WTC11 (cell line): ENCODE measurements around the gene PKN3. TPM values are rescaled to one million over a fixed set of nuclear protein-coding genes. Genes with fewer than 3 reads are reported as not detected.

Experiments
- ATAC-seq: fragments of 200-7000 bp; cut with Tn5 transposase; 2 replicates; pipeline ENCODE4 v1.10.0; 2021; ENCODE audit warnings: mild to moderate bottlenecking, moderate library complexity
- CTCF ChIA-PET: fragments of 300-600 bp; sonication (Branson Sonifier 250); formaldehyde crosslinking; loops from one replicate; lab custom pipeline; 2021; ENCODE audit warnings: antibody characterized with exemption; lab: Charles Lee
- POLR2A ChIA-PET: fragments of 350-600 bp; sonication (Branson Sonifier 250); formaldehyde crosslinking; loops from one replicate; lab custom pipeline; 2021; ENCODE audit warnings: antibody characterized with exemption; lab: Charles Lee
- DNase-seq: peaks from one replicate; pipeline ENCODE4 v3.0.0; 2021; ENCODE audit warnings: low spot score
- H3K27ac Mint-ChIP-seq: 2 replicates; pipeline ENCODE4 v1.8.0; 2021; ENCODE audit warnings: mixed read lengths
- H3K27me3 Mint-ChIP-seq: 2 replicates; pipeline ENCODE4 v1.8.0; 2021; ENCODE audit warnings: low read depth, mild to moderate bottlenecking, moderate library complexity, mixed read lengths
- H3K36me3 Mint-ChIP-seq: 2 replicates; pipeline ENCODE4 v1.8.0; 2021; ENCODE audit warnings: mixed read lengths
- H3K4me1 Mint-ChIP-seq: 2 replicates; pipeline ENCODE4 v1.8.0; 2022; ENCODE audit warnings: mixed read lengths
- H3K4me3 Mint-ChIP-seq: 2 replicates; pipeline ENCODE4 v1.8.0; 2021; ENCODE audit warnings: mild to moderate bottlenecking, moderate library complexity, mixed read lengths
- H3K9me3 Mint-ChIP-seq: 2 replicates; pipeline ENCODE4 v1.8.0; 2021; ENCODE audit warnings: mixed read lengths
- ATF2 ChIP-seq: sonication (generic); formaldehyde crosslinking; IDR thresholded peaks from 2 replicates; pipeline ENCODE4 v1.8.1; 2022; ENCODE audit warnings: low read depth, missing genetic modification reagents, borderline replicate concordance
- ERG ChIP-seq: fragments of 250-450 bp; sonication (Bioruptor Pico); IDR thresholded peaks from 2 replicates; pipeline ENCODE4 v1.8.0; 2021; ENCODE audit warnings: mild to moderate bottlenecking
- KAT7 ChIP-seq: sonication (generic); formaldehyde crosslinking; IDR thresholded peaks from 2 replicates; pipeline ENCODE4 v1.8.1; 2023; ENCODE audit warnings: missing genetic modification reagents, mild to moderate bottlenecking, borderline replicate concordance
- MYBL2 ChIP-seq: sonication (generic); formaldehyde crosslinking; IDR thresholded peaks from 2 replicates; pipeline ENCODE4 v1.8.1; 2023; ENCODE audit warnings: mild to moderate bottlenecking, moderate library complexity, missing genetic modification reagents
- NR1H2 ChIP-seq: sonication (generic); formaldehyde crosslinking; IDR thresholded peaks from 2 replicates; pipeline ENCODE4 v1.9.0; 2021; ENCODE audit warnings: mild to moderate bottlenecking, moderate library complexity, missing genetic modification reagents
- SP1 ChIP-seq: sonication (generic); formaldehyde crosslinking; conservative IDR thresholded peaks from 2 replicates; pipeline ENCODE4 v1.8.1; 2022; ENCODE audit warnings: missing genetic modification reagents
- USF1 ChIP-seq: sonication (generic); formaldehyde crosslinking; IDR thresholded peaks from 2 replicates; pipeline ENCODE4 v1.8.0; 2022; ENCODE audit warnings: mild to moderate bottlenecking, missing genetic modification reagents
- USF2 ChIP-seq: sonication (generic); formaldehyde crosslinking; IDR thresholded peaks from 2 replicates; pipeline ENCODE4 v1.8.1; 2023; ENCODE audit warnings: mild to moderate bottlenecking, missing genetic modification reagents, moderate library complexity
- ZBTB43 ChIP-seq: sonication (generic); formaldehyde crosslinking; IDR thresholded peaks from 2 replicates; pipeline ENCODE4 v1.8.1; 2023; ENCODE audit warnings: mild to moderate bottlenecking, missing genetic modification reagents
- ZNF138 ChIP-seq: sonication (generic); formaldehyde crosslinking; conservative IDR thresholded peaks from 2 replicates; pipeline ENCODE4 v1.8.1; 2022; ENCODE audit warnings: mild to moderate bottlenecking, moderate library complexity, missing genetic modification reagents
- ZNF219 ChIP-seq: sonication (generic); formaldehyde crosslinking; IDR thresholded peaks from 2 replicates; pipeline ENCODE4 v1.8.0; 2023; ENCODE audit warnings: missing genetic modification reagents, mild to moderate bottlenecking, borderline replicate concordance
- ZNF416 ChIP-seq: fragments of 250-450 bp; sonication (Bioruptor Pico); IDR thresholded peaks from 2 replicates; pipeline ENCODE4 v1.9.0; 2021; ENCODE audit warnings: mild to moderate bottlenecking, inconsistent platforms
- total RNA-seq: library from RNA; stranded (reverse); gene quantifications from 3 replicates; pipeline ENCODE4 v1.2.3, GENCODE V29; 2021

The PKN3 gene
- total RNA-seq, 1 experiment from 2014 or later = 24.1 TPM

GRCh38 chr9:128701227-128701854 is 962 bp upstream of the PKN3 start:
- Mint-ChIP-seq H3K27me3 (no peaks in the 10 kb centered on the region), H3K36me3 (peaks cover 2% of the 10 kb centered on the region)
- peak; percentile 11 for DNase-seq
- CTCF ChIA-PET = interaction anchor here (0.7 to 1.6 kb wide), 5 partner anchors 9 to 117 kb away, joined by 3 to 23 read pairs (median 5); partner anchors contain the start of genes ENDOG and ZDHHC12
- POLR2A ChIA-PET = interaction anchor here (1.2 to 1.6 kb wide), 2 partner anchors 23 to 66 kb away, joined by 3 to 7 read pairs; partner anchors contain the start of gene ZDHHC12
- TF ChIP-seq ERG (CRISPR knock-in tag) (no peak), ZNF219 (CRISPR knock-in tag) (no peak), USF2 (CRISPR knock-in tag) (no peak), NR1H2 (CRISPR knock-in tag) (no peak)
- TF ChIP-seq, all 79 proteins: peak for 0
- no peak for ATAC-seq
- Mint-ChIP-seq H3K9me3 (no peaks in the 10 kb centered on the region), H3K27ac (peak overlapping the region; percentile 64; the same call in 1 of the 2 replicates), H3K4me1 (peaks cover 4% of the 10 kb centered on the region; the same call in 1 of the 2 replicates), H3K4me3 (peak overlapping the region; percentile 83; the same call in 1 of the 2 replicates)

- Mint-ChIP-seq H3K36me3 (no peaks in the 10 kb centered on the region), H3K27ac (no peak overlapping the region), H3K4me1 (peaks cover 4% of the 10 kb centered on the region; the same call in 1 of the 2 replicates), H3K9me3 (no peaks in the 10 kb centered on the region)
- ChIA-PET POLR2A (no interaction called here), CTCF (interaction anchor here (0.6 to 2.1 kb wide), 4 partner anchors 30 to 325 kb away, joined by 3 to 7 read pairs (median 4); partner anchors contain the start of gene SH3GLB2)
- peak; percentile 66 for DNase-seq
- TF ChIP-seq SP1 (CRISPR knock-in tag) (0 out of 2 replicates have a peak, but pooled peaks have one; percentile 25), NR1H2 (CRISPR knock-in tag) (no peak), ATF2 (CRISPR knock-in tag) (no peak), KAT7 (CRISPR knock-in tag) (peak; percentile 37; the same call in 1 of the 2 replicates), ZBTB43 (CRISPR knock-in tag) (peak; percentile 56; the same call in 1 of the 2 replicates), MYBL2 (CRISPR knock-in tag) (peak; percentile 22; the same call in 1 of the 2 replicates), ZNF138 (CRISPR knock-in tag) (no peak), ZNF416 (no peak), USF1 (CRISPR knock-in tag) (no peak)
- TF ChIP-seq, all 79 proteins: peak for 4
- H3K27me3 Mint-ChIP-seq = no peaks in the 10 kb centered on the region
- peak; percentile 10 for ATAC-seq
- peak overlapping the region; percentile 83 for H3K4me3 Mint-ChIP-seq
These were observed 779 bp downstream of the PKN3 start for GRCh38 chr9:128702949-128703615.
